SK-N-MC (cell line): ENCODE measurements around the gene ZMAT3.
"Not testable (repeated sequence)": the region's sequence is repeated elsewhere in the genome, so short reads cannot be mapped to it uniquely, and the experiment has no call there.

ENCODE experiments used
- DNase-seq: peaks from one replicate; pipeline ENCODE4 v3.0.0-alpha.2; 2011; ENCODE audit warnings: low read depth, low spot score
- H3K27ac ChIP-seq: fragments of 200-600 bp; sonication (generic); 2 replicates; pipeline ENCODE4 v1.5.1; 2016; ENCODE audit warnings: mixed run types
- H3K36me3 ChIP-seq: fragments of 200-600 bp; sonication (generic); 2 replicates; pipeline ENCODE4 v1.6.1; 2017; ENCODE audit warnings: antibody characterized with exemption, low read length, mixed read lengths; ENCODE audit not compliant: insufficient read depth
- H3K4me3 ChIP-seq: fragments of 200-600 bp; sonication (generic); 2 replicates; pipeline ENCODE4 v1.5.1; 2016
- H3K9ac ChIP-seq: fragments of 200-600 bp; sonication (generic); 2 replicates; pipeline ENCODE4 v1.8.0; 2017; ENCODE audit warnings: mixed run types, mixed read lengths; ENCODE audit not compliant: insufficient read length
- H3K9me3 ChIP-seq: fragments of 200-600 bp; sonication (generic); 2 replicates; pipeline ENCODE4 v1.6.1; 2017; ENCODE audit warnings: low read depth, mild to moderate bottlenecking, antibody characterized with exemption, low read length, moderate library complexity, mixed read lengths
- EZH2 ChIP-seq: fragments of 200-600 bp; sonication (generic); IDR thresholded peaks from one replicate; pipeline ENCODE4 v1.6.1; 2017; ENCODE audit warnings: antibody characterized with exemption
- FOXP2 ChIP-seq: optimal IDR thresholded peaks from 2 replicates; pipeline ENCODE3; 2011; ENCODE audit warnings: mild to moderate bottlenecking, moderate library complexity; ENCODE audit not compliant: insufficient read depth; ENCODE audit errors: extremely low read length, control extremely low read depth
- POLR2AphosphoS5 ChIP-seq: IDR thresholded peaks from 2 replicates; pipeline ENCODE4 v1.6.1; 2012; ENCODE audit warnings: mild to moderate bottlenecking, low read depth, low read length, borderline replicate concordance

The ZMAT3 gene

DNA sequence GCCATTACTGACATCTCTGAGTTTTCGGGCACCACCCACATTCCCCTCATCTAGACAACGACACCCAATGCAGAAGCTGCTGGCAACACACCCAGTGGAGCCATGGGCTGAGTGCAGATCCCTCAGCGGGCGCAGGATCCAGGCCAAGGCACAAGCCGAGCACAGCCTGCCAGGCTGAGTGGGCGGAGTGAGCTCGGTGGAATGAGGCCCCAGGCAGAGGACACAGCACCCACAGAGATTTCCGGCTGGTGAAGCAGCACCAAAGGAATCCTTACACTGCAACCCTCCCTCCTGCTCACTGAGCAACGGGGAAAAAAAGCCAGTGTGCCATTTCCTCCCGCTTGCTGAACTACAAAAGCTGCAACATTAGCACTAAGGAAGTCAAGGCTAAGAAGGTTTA is 34.3 kb downstream of the ZMAT3 start:
- H3K4me3 ChIP-seq, result peak overlapping the region; percentile 49
- H3K36me3 ChIP-seq, result no peaks in the 10 kb centered on the region
- no peaks in the 10 kb centered on the region for H3K9me3 ChIP-seq
- H3K9ac ChIP-seq, result peak overlapping the region; percentile 51
- TF ChIP-seq POLR2AphosphoS5, result 0 out of 2 replicates have a peak, but pooled peaks have one; percentile 38
- TF ChIP-seq FOXP2, result peak; percentile 92
- TF ChIP-seq EZH2, result no peak
- peak overlapping the region; percentile 86 for H3K27ac ChIP-seq
- peak; percentile 76 for DNase-seq

DNA sequence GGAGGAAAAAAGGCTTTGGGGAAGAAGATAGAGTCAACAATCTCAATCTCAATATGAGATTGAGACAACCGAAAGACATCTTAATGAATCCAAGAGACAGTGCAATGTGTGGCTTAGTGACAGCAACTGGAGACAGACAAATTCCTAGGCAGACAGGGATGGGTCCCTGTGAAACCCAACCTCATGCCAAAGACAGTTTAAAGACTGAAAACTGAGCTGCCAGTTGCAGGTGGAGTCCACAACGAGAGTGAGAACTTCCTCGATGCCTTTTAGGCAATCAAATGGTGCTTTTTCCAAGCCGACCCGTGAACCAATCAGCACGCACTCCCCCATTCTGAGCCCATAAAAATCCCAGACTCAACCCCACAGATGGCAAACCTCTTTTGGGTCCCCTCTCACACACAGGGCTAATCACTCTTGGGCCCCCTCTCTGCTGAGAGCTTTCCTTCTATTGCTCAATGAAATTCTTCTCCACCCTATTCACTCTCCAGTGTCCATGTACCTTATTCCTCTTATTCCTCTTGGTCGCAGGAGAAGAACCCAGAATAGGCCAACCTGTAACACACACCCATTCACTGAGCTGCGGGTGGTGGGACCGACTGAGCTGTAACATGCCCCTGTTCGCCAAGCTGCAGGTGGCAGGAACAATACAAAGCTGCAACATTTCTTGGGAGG is 34.8 kb downstream of the ZMAT3 start:
- Histone ChIP-seq H3K9ac (no peak overlapping the region), H3K36me3 (no peaks in the 10 kb centered on the region), H3K9me3 (no peaks in the 10 kb centered on the region), H3K27ac (peak overlapping the region; percentile 86; the same call in 1 of the 2 replicates), H3K4me3 (peak overlapping the region; percentile 49)
- no peak for DNase-seq
- TF ChIP-seq POLR2AphosphoS5 (no peak), EZH2 (no peak), FOXP2 (no peak)

DNA sequence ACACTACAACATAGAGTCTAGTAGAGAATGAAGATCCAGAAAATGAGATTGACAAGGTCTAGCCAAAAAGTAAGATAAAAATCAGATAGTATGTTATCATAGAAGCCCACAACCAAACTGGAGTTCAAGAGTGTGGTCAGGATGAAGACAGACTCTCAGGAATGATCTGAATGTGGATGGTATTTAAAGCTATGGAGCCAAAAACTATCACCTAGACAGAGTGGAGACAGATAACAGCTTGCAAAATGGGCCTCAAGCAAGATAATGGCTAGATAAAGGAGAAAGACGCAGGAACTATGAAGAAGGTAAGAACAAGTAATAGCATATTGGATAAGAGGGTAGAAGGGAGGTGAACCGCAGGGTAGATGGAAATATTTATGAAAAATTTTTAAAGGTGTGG is 35.4 kb downstream of the ZMAT3 start:
- Histone ChIP-seq H3K4me3 (no peak overlapping the region), H3K27ac (no peak overlapping the region), H3K9me3 (no peaks in the 10 kb centered on the region), H3K36me3 (no peaks in the 10 kb centered on the region), H3K9ac (no peak overlapping the region)
- DNase-seq, result no peak
- TF ChIP-seq EZH2 (no peak), POLR2AphosphoS5 (no peak), FOXP2 (no peak)

DNA sequence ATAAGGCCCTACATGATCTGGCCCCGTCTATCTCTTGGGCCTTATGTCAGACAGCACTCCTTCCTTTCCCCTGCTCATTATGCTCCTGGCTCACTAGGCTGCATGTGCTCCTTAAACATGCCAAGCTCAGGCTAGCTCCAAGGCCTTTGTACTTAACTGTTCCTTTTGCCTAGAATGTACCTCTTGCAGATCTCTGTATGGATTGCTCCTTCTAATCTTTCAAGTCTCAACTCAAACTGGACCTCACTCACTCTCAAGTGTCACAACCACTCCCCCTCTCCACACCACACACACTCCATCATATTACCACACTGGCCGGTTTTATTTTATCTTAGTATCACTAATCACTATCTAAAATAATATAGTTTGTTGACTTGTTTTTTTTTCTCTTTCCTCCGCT is 36.4 kb downstream of the ZMAT3 start:
- H3K4me3 ChIP-seq, result no peak overlapping the region
- H3K27ac ChIP-seq, result no peak overlapping the region; the same call in 1 of the 2 replicates
- no peak for TF ChIP-seq FOXP2
- TF ChIP-seq EZH2, result no peak
- no peak for TF ChIP-seq POLR2AphosphoS5
- DNase-seq, result no peak
- H3K36me3 ChIP-seq, result no peaks in the 10 kb centered on the region
- no peaks in the 10 kb centered on the region for H3K9me3 ChIP-seq
- H3K9ac ChIP-seq, result no peak overlapping the region

DNA sequence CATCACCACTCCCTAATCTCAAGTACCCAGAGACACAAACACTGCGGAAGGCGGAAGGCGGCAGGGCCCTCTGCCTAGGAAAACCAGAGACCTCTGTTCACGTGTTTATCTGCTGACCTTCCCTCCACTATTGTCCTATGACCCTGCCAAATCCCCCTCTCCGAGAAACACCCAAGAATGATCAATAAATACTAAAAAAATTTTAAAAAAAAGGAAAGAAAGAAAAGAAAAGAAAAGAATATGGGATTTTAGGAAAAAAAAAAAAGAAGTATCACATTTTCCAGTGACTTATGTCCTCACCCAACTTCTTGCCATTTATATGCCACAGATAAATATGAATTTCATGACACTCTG is 38.3 kb downstream of the ZMAT3 start:
- H3K9me3 ChIP-seq, H3K9ac ChIP-seq, H3K4me3 ChIP-seq, H3K27ac ChIP-seq, DNase-seq, H3K36me3 ChIP-seq: not testable (repeated sequence)

DNA sequence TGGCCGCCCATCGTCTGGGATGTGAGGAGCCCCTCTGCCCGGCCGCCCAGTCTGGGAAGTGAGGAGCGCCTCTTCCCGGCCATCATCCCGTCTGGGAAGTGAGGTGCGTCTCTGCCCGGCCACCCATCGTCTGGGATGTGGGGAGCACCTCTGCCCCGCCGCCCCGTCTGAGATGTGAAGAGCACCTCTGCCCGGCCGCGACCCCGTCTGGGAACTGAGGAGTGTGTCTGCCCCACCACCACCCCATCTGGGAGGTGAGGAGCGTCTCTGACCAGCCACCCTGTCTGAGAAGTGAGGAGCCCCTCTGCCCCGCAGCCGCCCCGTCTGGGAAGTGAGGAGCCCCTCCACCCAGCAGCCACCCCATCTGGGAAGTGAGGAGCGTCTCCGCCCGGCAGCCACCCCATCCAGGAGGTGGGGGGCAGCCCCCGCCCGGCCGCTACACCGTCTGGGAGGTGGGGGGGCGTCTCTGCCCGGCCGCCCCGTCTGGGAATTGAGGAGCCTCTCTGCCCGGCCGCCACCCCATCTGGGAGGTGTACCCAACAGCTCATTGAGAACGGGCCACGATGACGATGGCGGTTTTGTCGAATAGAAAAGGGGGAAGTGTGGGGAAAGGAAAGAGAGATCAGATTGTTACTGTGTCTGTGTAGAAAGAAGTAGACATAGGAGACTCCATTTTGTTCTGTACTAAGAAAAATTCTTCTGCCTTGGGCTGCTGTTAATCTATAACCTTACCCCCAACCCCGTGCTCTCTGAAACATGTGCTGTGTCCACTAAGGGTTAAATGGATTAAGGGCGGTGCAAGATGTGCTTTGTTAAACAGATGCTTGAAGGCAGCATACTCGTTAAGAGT is 38.9 kb downstream of the ZMAT3 start:
- H3K9me3 ChIP-seq, H3K9ac ChIP-seq, DNase-seq, H3K27ac ChIP-seq, H3K4me3 ChIP-seq, H3K36me3 ChIP-seq: not testable (repeated sequence)

DNA sequence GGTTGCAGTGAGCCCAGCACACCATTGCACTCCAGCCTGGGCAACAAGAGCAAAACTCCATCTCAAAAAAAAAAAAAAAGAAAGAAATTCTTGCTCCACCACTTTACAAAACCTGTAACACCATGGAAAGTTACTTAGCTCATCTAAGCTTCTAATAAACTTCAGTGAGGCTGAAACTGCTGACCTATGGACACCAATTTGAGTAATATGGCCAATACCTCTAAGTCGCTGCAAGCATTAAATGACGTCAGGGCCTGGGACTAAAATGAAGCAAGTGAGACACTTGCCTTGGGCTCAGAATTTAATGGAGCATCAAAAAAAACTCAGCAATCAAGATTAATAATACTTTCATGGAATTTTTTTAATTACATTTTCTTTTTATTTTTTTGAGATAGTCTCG is 42.5 kb downstream of the ZMAT3 start:
- H3K9me3 ChIP-seq, result no peaks in the 10 kb centered on the region

DNA sequence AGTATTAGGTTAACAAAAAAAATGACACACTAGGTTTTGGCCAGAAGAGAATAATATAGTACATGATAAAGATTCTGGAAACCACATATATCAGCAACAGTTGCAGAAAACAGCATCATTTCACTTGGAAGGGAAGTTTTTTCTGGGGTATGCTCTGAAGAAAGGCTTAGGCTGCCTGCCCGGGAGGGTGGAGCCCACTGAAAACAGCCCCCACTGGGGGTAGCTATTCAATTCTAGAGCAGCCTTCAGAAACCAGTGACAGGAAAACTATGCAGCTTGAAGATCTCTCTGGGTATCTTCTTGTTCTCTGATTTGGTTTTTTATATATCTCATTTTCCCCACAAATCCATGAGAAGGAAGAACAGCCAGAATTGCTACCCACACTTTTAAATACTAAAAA is 43.2 kb downstream of the ZMAT3 start:
- H3K27ac ChIP-seq, result no peak overlapping the region
- no peak for DNase-seq
- H3K4me3 ChIP-seq, result no peak overlapping the region
- TF ChIP-seq FOXP2 (no peak), POLR2AphosphoS5 (no peak), EZH2 (no peak)
- no peaks in the 10 kb centered on the region for H3K9me3 ChIP-seq
- no peaks in the 10 kb centered on the region for H3K36me3 ChIP-seq
- H3K9ac ChIP-seq, result no peak overlapping the region

More for the DNA sequence above, 42.5 kb downstream of the ZMAT3 start:
- no peak for DNase-seq
- Histone ChIP-seq H3K27ac (no peak overlapping the region), H3K9ac (no peak overlapping the region), H3K36me3 (no peaks in the 10 kb centered on the region), H3K4me3 (no peak overlapping the region)
- TF ChIP-seq FOXP2 (no peak), POLR2AphosphoS5 (no peak), EZH2 (no peak)
